Large intestine (tissue), 12 donors: ENCODE results near the gene RNPEP. TPM values are rescaled to one million over a fixed set of nuclear protein-coding genes. Genes with fewer than 3 reads are reported as not detected.
A peak's percentile ranks its signal among the peaks of the same experiment; 100 is the strongest.
"Not testable (repeated sequence)": the region's sequence is repeated elsewhere in the genome, so short reads cannot be mapped to it uniquely, and the experiment has no call there.

Source experiments
- DNase-seq, 2 donors: peaks; one replicate each; pipeline versions ENCODE4 v3.0.0 to v3.0.0-alpha.2; 2013
- H3K27ac ChIP-seq: one replicate; pipeline ENCODE4 v1.5.1; 2013; ENCODE audit warnings: low read length
- H3K27me3 ChIP-seq: 2 replicates; pipeline ENCODE4 v1.6.1; 2013; ENCODE audit warnings: low read length; ENCODE audit not compliant: control insufficient read depth, insufficient read depth
- H3K36me3 ChIP-seq: 2 replicates; pipeline ENCODE4 v1.6.1; 2013; ENCODE audit warnings: low read length; ENCODE audit not compliant: control insufficient read depth, insufficient read depth
- H3K4me1 ChIP-seq: one replicate; pipeline ENCODE4 v1.6.1; 2013; ENCODE audit warnings: low read length; ENCODE audit not compliant: control insufficient read depth, insufficient read depth
- H3K4me3 ChIP-seq: one replicate; pipeline ENCODE4 v1.5.1; 2013; ENCODE audit warnings: low read length
- H3K9me3 ChIP-seq: one replicate; pipeline ENCODE4 v1.6.1; 2013; ENCODE audit warnings: mild to moderate bottlenecking, low read depth, low read length, moderate library complexity; ENCODE audit not compliant: control insufficient read depth
- WGBS: methylation state at CpG from one replicate; pipeline ENCODE4 v1.1.5; 2013; ENCODE audit warnings: low lambda C conversion rate; ENCODE audit not compliant: insufficient coverage; 5-methylcytosine and 5-hydroxymethylcytosine counted together
- long read RNA-seq, 11 donors: transcript quantifications; one replicate each; lab custom pipeline, GENCODE V29; 2026
- polyA plus RNA-seq: library from polyadenylated mRNA; unstranded; fragments of 120-200 nt; gene quantifications from one replicate; pipeline ENCODE4 v1.2.1, GENCODE V29; 2013

The RNPEP gene, protein sequence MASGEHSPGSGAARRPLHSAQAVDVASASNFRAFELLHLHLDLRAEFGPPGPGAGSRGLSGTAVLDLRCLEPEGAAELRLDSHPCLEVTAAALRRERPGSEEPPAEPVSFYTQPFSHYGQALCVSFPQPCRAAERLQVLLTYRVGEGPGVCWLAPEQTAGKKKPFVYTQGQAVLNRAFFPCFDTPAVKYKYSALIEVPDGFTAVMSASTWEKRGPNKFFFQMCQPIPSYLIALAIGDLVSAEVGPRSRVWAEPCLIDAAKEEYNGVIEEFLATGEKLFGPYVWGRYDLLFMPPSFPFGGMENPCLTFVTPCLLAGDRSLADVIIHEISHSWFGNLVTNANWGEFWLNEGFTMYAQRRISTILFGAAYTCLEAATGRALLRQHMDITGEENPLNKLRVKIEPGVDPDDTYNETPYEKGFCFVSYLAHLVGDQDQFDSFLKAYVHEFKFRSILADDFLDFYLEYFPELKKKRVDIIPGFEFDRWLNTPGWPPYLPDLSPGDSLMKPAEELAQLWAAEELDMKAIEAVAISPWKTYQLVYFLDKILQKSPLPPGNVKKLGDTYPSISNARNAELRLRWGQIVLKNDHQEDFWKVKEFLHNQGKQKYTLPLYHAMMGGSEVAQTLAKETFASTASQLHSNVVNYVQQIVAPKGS
- polyA plus RNA-seq = 55.9 TPM
- long read RNA-seq, donor 1, transcript RNPEP-201 (11 exons, 2,427 nt) = major isoform, 22 of 33 reads
- long read RNA-seq, donor 1, partial matches to known transcripts = 11 of 33 reads
- long read RNA-seq, donor 1, other reads (novel, unspliced or antisense) = 0 of 33 reads
- long read RNA-seq, donor 2, transcript RNPEP-201 (11 exons, 2,427 nt) = major isoform, 21 of 33 reads
- long read RNA-seq, donor 2, partial matches to known transcripts = 0 of 33 reads
- long read RNA-seq, donor 2, other reads (novel, unspliced or antisense) = 12 of 33 reads
- long read RNA-seq, donor 3 = 0 reads
- long read RNA-seq, donor 4, partial matches to known transcripts = 0 of 1 reads
- long read RNA-seq, donor 4, other reads (novel, unspliced or antisense) = 0 of 1 reads
- long read RNA-seq, donor 5, transcript RNPEP-201 (11 exons, 2,427 nt) = major isoform, 13 of 18 reads
- long read RNA-seq, donor 5, partial matches to known transcripts = 5 of 18 reads
- long read RNA-seq, donor 5, other reads (novel, unspliced or antisense) = 0 of 18 reads
- long read RNA-seq, donor 6, transcript RNPEP-201 (11 exons, 2,427 nt) = major isoform, 23 of 46 reads
- long read RNA-seq, donor 6, partial matches to known transcripts = 23 of 46 reads
- long read RNA-seq, donor 6, other reads (novel, unspliced or antisense) = 0 of 46 reads
- long read RNA-seq, donor 7, transcript RNPEP-201 (11 exons, 2,427 nt) = major isoform, 9 of 14 reads
- long read RNA-seq, donor 7, partial matches to known transcripts = 5 of 14 reads
- long read RNA-seq, donor 7, other reads (novel, unspliced or antisense) = 0 of 14 reads
- long read RNA-seq, donor 8, transcript RNPEP-201 (11 exons, 2,427 nt) = major isoform, 32 of 51 reads
- long read RNA-seq, donor 8, partial matches to known transcripts = 0 of 51 reads
- long read RNA-seq, donor 8, other reads (novel, unspliced or antisense) = 18 of 51 reads
- long read RNA-seq, donor 9, transcript RNPEP-201 (11 exons, 2,427 nt) = major isoform, 13 of 34 reads
- long read RNA-seq, donor 9, partial matches to known transcripts = 21 of 34 reads
- long read RNA-seq, donor 9, other reads (novel, unspliced or antisense) = 0 of 34 reads
- long read RNA-seq, donor 10, transcript RNPEP-201 (11 exons, 2,427 nt) = major isoform, 23 of 50 reads
- long read RNA-seq, donor 10, partial matches to known transcripts = 27 of 50 reads
- long read RNA-seq, donor 10, other reads (novel, unspliced or antisense) = 0 of 50 reads
- long read RNA-seq, donor 11, transcript RNPEP-201 (11 exons, 2,427 nt) = major isoform, 20 of 30 reads
- long read RNA-seq, donor 11, partial matches to known transcripts = 0 of 30 reads
- long read RNA-seq, donor 11, other reads (novel, unspliced or antisense) = 10 of 30 reads

- peak within 1 kb of the TSS; percentile 83 for H3K27ac ChIP-seq
- H3K36me3 ChIP-seq = peaks cover 4% of the 10 kb centered on the region
- peaks cover 5% of the 10 kb centered on the region for H3K4me1 ChIP-seq
- WGBS = no CpG with 5 or more reads among the region's 80 CpGs
- peak; percentile 40 to 84 for DNase-seq
- H3K27me3 ChIP-seq = no peaks in the 10 kb centered on the region
- H3K4me3 ChIP-seq = peak within 1 kb of the TSS; percentile 67
- no peaks in the 10 kb centered on the region for H3K9me3 ChIP-seq
Observed at GRCh38 chr1:201982623-201983379, at the start of gene RNPEP. TSS of gene RNPEP (plus strand) at chr1:201982648. CDS start at chr1:201982667, 19 bp downstream.

GRCh38 chr1:201933840-201934430, 48.5 kb upstream of the RNPEP start:
- peaks cover 5% of the 10 kb centered on the region for H3K27me3 ChIP-seq
- H3K36me3 ChIP-seq = no peaks in the 10 kb centered on the region
- no peak overlapping the region for H3K4me3 ChIP-seq
- H3K27ac ChIP-seq = no peak overlapping the region
- 17% methylated on average over 1 of the region's 5 CpGs for WGBS
- no peaks in the 10 kb centered on the region for H3K9me3 ChIP-seq
- no peak for DNase-seq
- H3K4me1 ChIP-seq = no peaks in the 10 kb centered on the region

GRCh38 chr1:201937624-201938213, 44.7 kb upstream of the RNPEP start:
- H3K27ac ChIP-seq = no peak overlapping the region
- H3K9me3 ChIP-seq = no peaks in the 10 kb centered on the region
- H3K27me3 ChIP-seq = no peaks in the 10 kb centered on the region
- WGBS = no CpG with 5 or more reads among the region's 5 CpGs
- H3K4me1 ChIP-seq = no peaks in the 10 kb centered on the region
- no peak for DNase-seq
- no peaks in the 10 kb centered on the region for H3K36me3 ChIP-seq
- H3K4me3 ChIP-seq = no peak overlapping the region

DNA sequence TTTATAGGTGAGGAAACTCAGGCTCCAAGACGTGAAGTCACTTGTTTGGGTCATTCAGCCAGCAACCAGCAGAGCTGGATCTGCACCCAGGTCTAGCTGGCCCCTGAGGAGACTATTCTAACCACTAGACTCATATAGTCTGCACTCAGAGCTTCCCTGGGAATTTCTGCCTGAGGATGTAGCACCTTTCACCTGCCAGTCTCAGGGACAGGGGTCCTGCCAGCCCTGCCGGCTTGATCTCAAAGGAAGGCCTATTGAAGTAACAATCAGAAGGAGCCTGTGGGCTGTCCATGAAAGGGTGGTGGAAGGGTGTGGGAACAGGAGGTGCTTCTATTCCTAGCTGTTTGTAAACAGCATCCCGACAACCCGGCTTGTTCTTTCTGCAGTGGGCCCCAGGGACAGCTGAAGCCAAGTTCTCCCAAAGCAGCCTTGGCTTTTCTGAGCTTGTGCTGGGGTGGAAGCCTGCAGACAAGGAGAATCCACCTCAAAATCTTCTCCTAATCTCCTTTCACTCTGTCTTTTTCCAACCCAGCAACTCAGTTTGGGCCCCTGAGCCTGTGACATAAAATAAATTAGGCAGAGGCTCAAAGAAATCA, 43.9 kb upstream of the RNPEP start:
- no peak overlapping the region for H3K4me3 ChIP-seq
- no peaks in the 10 kb centered on the region for H3K36me3 ChIP-seq
- H3K4me1 ChIP-seq = no peaks in the 10 kb centered on the region
- no peak overlapping the region for H3K27ac ChIP-seq
- WGBS = no CpG with 5 or more reads among the region's 4 CpGs
- no peak for DNase-seq
- H3K27me3 ChIP-seq = no peaks in the 10 kb centered on the region
- H3K9me3 ChIP-seq = no peaks in the 10 kb centered on the region

DNA sequence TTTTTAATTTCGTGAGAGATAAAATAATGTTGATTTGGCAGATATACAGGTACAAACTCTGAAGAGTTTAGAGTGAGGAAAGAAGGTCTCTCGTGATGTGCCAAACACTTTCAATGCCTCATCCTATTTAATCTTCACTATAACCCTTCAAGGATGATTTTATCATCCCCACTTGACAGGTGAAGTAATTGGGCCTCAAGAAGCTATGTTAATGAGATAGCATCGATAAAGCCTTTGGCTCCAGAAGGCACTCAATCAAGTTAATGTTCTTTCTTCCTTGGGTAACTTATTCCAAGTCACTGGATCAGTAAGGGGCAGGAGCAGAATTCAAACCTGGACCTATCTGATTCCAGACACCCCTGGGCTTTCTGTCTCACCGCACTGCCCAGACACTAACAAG, 43.3 kb upstream of the RNPEP start:
- no peak overlapping the region for H3K4me3 ChIP-seq
- H3K4me1 ChIP-seq = no peaks in the 10 kb centered on the region
- H3K27me3 ChIP-seq = peaks cover 6% of the 10 kb centered on the region
- DNase-seq = no peak
- no peaks in the 10 kb centered on the region for H3K9me3 ChIP-seq
- no peak overlapping the region for H3K27ac ChIP-seq
- no peaks in the 10 kb centered on the region for H3K36me3 ChIP-seq
- 100% methylated on average over 1 of the region's 4 CpGs for WGBS

DNA sequence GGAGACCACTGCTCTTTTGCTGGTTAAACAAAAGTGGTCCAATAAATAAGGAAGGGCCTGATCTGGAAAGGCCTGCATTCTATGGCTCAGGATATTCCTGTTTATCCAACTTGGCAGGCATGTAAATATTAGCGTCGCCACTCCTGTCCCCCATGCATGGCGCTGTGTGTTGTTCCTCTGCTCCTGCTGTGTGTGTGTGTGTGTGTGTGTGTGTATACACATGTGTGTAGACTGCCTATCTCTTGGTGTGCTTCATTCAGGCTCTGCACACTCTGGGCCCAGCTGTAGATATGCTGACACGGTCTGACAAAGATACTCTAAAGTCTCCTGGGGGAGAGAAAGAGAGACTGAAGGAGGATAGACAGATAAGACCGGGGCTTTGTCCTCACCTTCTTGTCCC, 42.9 kb upstream of the RNPEP start:
- WGBS = no CpG with 5 or more reads among the region's 5 CpGs

GRCh38 chr1:201940316-201940715, 42.1 kb upstream of the RNPEP start:
- DNase-seq, H3K27ac ChIP-seq, H3K36me3 ChIP-seq, H3K9me3 ChIP-seq, H3K4me3 ChIP-seq, H3K4me1 ChIP-seq: not testable (repeated sequence)
- WGBS = no CpG with 5 or more reads among the region's 10 CpGs
- peaks cover 17% of the 10 kb centered on the region for H3K27me3 ChIP-seq

More for the DNA sequence above, 42.9 kb upstream of the RNPEP start:
- H3K9me3 ChIP-seq = no peaks in the 10 kb centered on the region
- no peak for DNase-seq
- no peak overlapping the region for H3K4me3 ChIP-seq
- H3K4me1 ChIP-seq = no peaks in the 10 kb centered on the region
- H3K27ac ChIP-seq = no peak overlapping the region
- peaks cover 10% of the 10 kb centered on the region for H3K27me3 ChIP-seq
- no peaks in the 10 kb centered on the region for H3K36me3 ChIP-seq

DNA sequence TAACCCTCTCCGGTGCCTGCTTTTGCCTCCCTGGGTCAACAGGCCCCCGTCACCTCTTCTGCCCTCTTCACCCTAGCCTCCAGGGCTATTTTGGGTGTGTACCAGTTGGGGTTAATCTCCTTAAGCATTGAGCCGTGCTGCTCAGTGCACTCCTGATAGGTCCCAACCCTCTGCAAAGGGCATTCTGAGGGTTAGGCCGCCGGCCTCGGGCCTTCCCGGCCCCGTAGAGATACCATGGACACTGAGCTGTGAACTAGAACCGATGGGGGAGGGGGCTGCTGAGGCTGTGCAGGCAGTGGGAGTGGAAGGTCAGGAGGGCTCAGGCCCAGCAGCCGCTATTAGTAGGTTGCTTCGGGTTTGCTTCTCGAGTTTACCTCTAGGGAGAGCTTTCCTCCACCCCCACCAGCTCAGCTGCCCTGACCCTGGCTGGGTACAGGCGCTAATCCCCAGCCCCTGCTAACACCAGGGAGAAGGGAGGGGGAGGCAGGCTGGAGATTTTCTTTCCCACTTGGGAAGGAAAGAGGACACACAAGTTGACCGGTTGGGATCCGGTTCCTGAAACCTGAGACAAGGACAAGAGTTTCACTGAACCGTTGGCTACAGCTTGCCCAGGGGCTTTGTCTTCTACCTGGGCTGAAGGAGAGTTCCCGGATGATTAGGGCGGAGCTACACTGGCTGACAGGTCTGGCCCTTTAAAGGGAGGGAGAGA, 40.9 kb upstream of the RNPEP start:
- Histone ChIP-seq H3K27ac (no peak overlapping the region), H3K9me3 (no peaks in the 10 kb centered on the region), H3K27me3 (peaks cover 30% of the 10 kb centered on the region), H3K4me3 (no peak overlapping the region), H3K4me1 (peaks cover 3% of the 10 kb centered on the region), H3K36me3 (no peaks in the 10 kb centered on the region)
- no CpG with 5 or more reads among the region's 18 CpGs for WGBS
- DNase-seq = no peak
